DMS153 treated with DMSO at 0.1 percent for 48 hours (cell line): ENCODE results near the gene MS4A5.

ENCODE experiments used
- DNase-seq: peaks from one replicate; lab custom pipeline; 2025; ENCODE audit not compliant: unreplicated experiment; lab: John Stamatoyannopoulos, UW

The MS4A5 gene

DNA sequence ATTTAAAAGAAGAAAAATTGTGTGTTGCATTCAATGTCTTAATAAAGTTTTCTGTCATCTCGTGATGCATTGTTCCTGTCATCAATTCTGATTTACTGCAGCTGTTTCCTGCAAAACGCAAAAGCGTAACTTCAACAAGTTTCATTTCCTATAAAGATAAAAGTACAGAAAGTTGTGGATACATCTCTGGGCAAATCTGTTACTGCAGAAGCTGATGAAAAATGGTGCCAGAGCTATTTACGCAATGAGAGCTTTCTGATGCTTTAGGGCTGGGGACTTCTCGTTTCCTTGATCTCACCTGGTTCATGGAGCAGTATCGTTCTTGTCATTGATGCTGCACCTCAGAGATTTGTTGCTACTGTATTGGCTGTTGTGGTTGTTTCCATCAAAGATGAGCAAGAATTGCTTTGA lies 47.7 kb downstream of the MS4A5 start:
- no peak for DNase-seq

DNA sequence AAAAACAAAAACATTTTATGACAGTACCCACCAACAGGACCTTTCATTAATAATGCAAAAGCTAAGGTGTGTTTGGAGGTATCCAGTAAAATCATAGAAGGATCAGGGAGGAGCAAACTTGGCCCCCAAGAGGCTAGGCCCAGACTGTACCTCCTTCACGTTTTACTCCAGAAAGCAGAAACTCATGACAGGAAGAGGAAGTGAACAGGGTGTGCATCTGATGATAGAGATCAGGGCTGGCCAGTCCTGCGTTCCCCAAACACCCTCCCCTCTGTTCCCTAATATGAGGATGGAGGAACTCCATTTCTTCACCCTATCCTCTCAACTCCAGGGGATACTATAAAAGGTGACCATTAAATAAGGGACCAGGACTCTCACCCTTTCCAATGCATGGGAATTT lies 53.0 kb downstream of the MS4A5 start:
- DNase-seq, result no peak

DNA sequence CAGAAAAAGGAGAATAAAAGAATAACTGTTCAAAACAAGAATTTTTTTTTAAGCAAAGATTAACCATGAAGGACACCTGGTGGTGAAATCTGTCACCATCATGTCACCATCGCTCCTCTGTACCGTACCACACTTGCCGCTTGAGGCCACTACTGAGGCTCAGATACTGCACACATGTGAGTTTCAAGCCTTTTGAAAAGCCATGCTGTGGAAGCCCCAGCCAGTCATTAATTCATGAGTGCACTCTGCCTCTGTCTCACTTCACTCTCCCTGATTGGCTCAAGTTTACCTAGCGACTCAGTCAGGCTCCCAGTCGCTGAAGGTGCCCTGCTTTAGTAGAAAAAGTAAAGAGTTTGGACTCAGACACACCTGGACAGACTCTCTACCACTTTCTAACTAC lies 56.6 kb downstream of the MS4A5 start:
- DNase-seq, result no peak

DNA sequence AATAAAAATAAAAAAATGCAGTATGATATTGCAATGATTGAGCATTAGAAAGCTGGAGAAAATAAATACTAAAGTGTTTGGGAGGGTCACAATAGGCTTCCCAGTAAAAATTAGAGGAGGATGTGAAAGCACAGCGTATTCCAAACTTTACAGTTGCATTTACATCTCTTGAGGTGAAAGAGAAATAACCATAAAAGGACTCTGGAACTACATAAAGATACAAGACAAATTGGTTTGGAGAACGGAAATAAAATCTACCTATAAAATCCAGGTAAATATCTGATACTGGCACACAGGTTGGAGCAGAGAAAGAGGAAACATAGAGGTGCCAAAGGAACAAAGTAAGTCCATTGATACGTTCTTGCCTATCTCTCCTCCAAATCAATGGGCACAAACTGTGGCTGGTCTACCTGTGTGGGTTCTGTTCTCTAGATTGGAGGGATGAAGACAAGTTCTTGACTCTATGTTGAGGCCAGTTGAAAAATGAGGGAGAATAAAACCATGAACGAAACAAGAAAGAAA lies 63.2 kb downstream of the MS4A5 start, which contains the start of gene MS4A12:
TSS of gene MS4A12 (plus strand) at position 291 of the 522 bp plus-strand sequence. CDS start 4,541 bp downstream, outside the sequence.
- no peak for DNase-seq

DNA sequence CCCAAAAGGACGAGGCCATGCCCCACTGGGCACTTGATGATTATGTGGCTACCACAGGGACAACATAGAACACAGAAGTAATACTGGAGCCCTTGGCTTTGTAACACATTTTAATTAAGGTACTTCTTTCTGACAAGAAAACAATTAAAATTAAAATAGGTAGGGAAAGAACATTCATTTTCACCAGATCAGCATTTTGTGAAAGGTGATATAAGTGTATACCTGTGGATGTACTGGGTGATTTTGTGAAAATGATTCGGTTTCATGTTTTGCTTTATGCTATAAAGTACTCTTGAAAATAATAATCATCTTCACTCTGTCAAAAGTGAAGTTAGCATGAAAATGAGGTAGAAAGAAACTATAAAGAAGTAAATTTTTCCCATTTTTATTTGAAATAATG lies 64.1 kb downstream of the MS4A5 start:
- no peak for DNase-seq
